IMR-90 (cell line): ENCODE results near the gene CLMP. TPM values are rescaled to one million over a fixed set of nuclear protein-coding genes. Genes with fewer than 3 reads are reported as not detected.
"Not testable (repeated sequence)": the region's sequence is repeated elsewhere in the genome, so short reads cannot be mapped to it uniquely, and the experiment has no call there.

ENCODE experiments used
- ATAC-seq: fragments of 200-7000 bp; cut with Tn5 transposase; 2 replicates; pipeline ENCODE4 v1.9.1; 2020; ENCODE audit warnings: low read depth, mild to moderate bottlenecking, moderate library complexity
- BruUV-seq: library from RNA; stranded (reverse); fragments of 400-500 nt; replicated peaks from 2 replicates; lab custom pipeline; 2021; lab: Mats Ljungman, UMichigan
- CTCF ChIA-PET: fragments of 300-600 bp; formaldehyde crosslinking; extraction: SDS; loops from one replicate; lab custom pipeline; 2021; ENCODE audit warnings: antibody characterized with exemption; lab: Yijun Ruan, JAX
- POLR2A ChIA-PET: fragments of 300-600 bp; sonication (Branson Sonifier 250); formaldehyde crosslinking; loops from one replicate; lab custom pipeline; 2022; ENCODE audit warnings: antibody characterized with exemption; ENCODE audit not compliant: unreplicated experiment; lab: Charles Lee
- DNase-seq: peaks from one replicate; pipeline ENCODE4 v3.0.0; 2013
- H2AFZ ChIP-seq: replicated peaks from 2 replicates; pipeline ENCODE3; 2013; ENCODE audit warnings: low read length, mild to moderate bottlenecking; ENCODE audit not compliant: poor library complexity
- H2AK5ac ChIP-seq: 2 replicates; pipeline ENCODE4 v1.6.1; 2013; ENCODE audit warnings: low read depth, low read length, inconsistent platforms
- H2AK9ac ChIP-seq: replicated peaks from 2 replicates; pipeline ENCODE3; 2013; ENCODE audit warnings: mild to moderate bottlenecking, low read depth, low read length, moderate library complexity; ENCODE audit not compliant: poor library complexity
- H2BK120ac ChIP-seq: 2 replicates; pipeline ENCODE4 v1.6.1; 2013; ENCODE audit warnings: low read depth, low read length, inconsistent platforms
- H2BK15ac ChIP-seq: 3 replicates; pipeline ENCODE4 v1.6.1; 2013; ENCODE audit warnings: low read depth, low read length, inconsistent platforms
- H2BK20ac ChIP-seq: 2 replicates; pipeline ENCODE4 v1.6.1; 2013; ENCODE audit warnings: low read depth, mild to moderate bottlenecking, inconsistent platforms, low read length, moderate library complexity
- H2BK5ac ChIP-seq: 2 replicates; pipeline ENCODE4 v1.6.1; 2013; ENCODE audit warnings: mild to moderate bottlenecking, low read depth, low read length, inconsistent platforms; ENCODE audit not compliant: poor library complexity, severe bottlenecking
- H3K14ac ChIP-seq: replicated peaks from 2 replicates; pipeline ENCODE4 v1.6.1; 2013; ENCODE audit warnings: low read depth, low read length, inconsistent platforms
- H3K18ac ChIP-seq: 2 replicates; pipeline ENCODE4 v1.6.1; 2013; ENCODE audit warnings: low read depth, low read length, control low read depth
- H3K23ac ChIP-seq: 2 replicates; pipeline ENCODE4 v1.6.1; 2013; ENCODE audit warnings: low read depth, low read length, inconsistent platforms
- H3K27ac ChIP-seq: 2 replicates; pipeline ENCODE4 v1.5.1; 2013; ENCODE audit warnings: mild to moderate bottlenecking, control low read depth, low read length; ENCODE audit not compliant: insufficient read depth
- H3K27me3 ChIP-seq: 2 replicates; pipeline ENCODE4 v1.6.1; 2013; ENCODE audit warnings: low read length; ENCODE audit not compliant: control insufficient read depth, insufficient read depth
- H3K36me3 ChIP-seq: 2 replicates; pipeline ENCODE4 v1.6.1; 2013; ENCODE audit warnings: low read length, mixed read lengths; ENCODE audit not compliant: control insufficient read depth, insufficient read depth
- H3K4ac ChIP-seq: 2 replicates; pipeline ENCODE4 v1.6.1; 2013; ENCODE audit warnings: low read depth, low read length, inconsistent platforms
- H3K4me1 ChIP-seq: 2 replicates; pipeline ENCODE4 v1.6.1; 2013; ENCODE audit warnings: low read length, mixed read lengths; ENCODE audit not compliant: control insufficient read depth, insufficient read depth
- H3K4me2 ChIP-seq: 2 replicates; pipeline ENCODE4 v1.6.1; 2013; ENCODE audit warnings: low read depth, mild to moderate bottlenecking, control low read depth, low read length, moderate library complexity
- H3K4me3 ChIP-seq: 2 replicates; pipeline ENCODE4 v1.5.1; 2013; ENCODE audit warnings: low read depth, mild to moderate bottlenecking, control low read depth, low read length, moderate library complexity; ENCODE audit not compliant: insufficient read depth
- H3K56ac ChIP-seq: 2 replicates; pipeline ENCODE4 v1.6.1; 2013; ENCODE audit warnings: low read length, inconsistent platforms; ENCODE audit not compliant: insufficient read depth; ENCODE audit errors: extremely low read depth
- H3K79me1 ChIP-seq, 2 experiments: 2 replicates each; pipeline ENCODE4 v1.6.1; 2013; ENCODE audit warnings: low read length in 2 of 2, inconsistent platforms in 1 of 2, low read depth in 1 of 2
- H3K9ac ChIP-seq: 2 replicates; pipeline ENCODE4 v1.6.1; 2013; ENCODE audit warnings: low read depth, low read length, control low read depth
- H3K9me1 ChIP-seq: 2 replicates; pipeline ENCODE4 v1.6.1; 2013; ENCODE audit warnings: low read length, inconsistent platforms; ENCODE audit not compliant: insufficient read depth
- H3K9me3 ChIP-seq: 2 replicates; pipeline ENCODE4 v1.6.1; 2013; ENCODE audit warnings: low read length; ENCODE audit not compliant: control insufficient read depth, insufficient read depth
- H4K20me1 ChIP-seq: 2 replicates; pipeline ENCODE4 v1.6.1; 2013; ENCODE audit warnings: low read length, inconsistent platforms; ENCODE audit not compliant: insufficient read depth
- H4K5ac ChIP-seq: 2 replicates; pipeline ENCODE4 v1.6.1; 2013; ENCODE audit warnings: mild to moderate bottlenecking, low read depth, low read length, control low read depth
- H4K8ac ChIP-seq, 2 experiments: 2 replicates each; pipeline ENCODE4 v1.6.1; 2013; ENCODE audit warnings: low read depth in 2 of 2, low read length in 2 of 2, control low read depth in 1 of 2, inconsistent platforms in 1 of 2
- H4K91ac ChIP-seq: 2 replicates; pipeline ENCODE4 v1.6.1; 2013; ENCODE audit warnings: low read depth, low read length, inconsistent platforms; ENCODE audit not compliant: insufficient read depth
- WGBS, 2 experiments: methylation state at CpG; one replicate each; pipeline versions ENCODE4 v1.1.5 to v1.1.7; 2013; ENCODE audit warnings: missing lambda C conversion rate in 2 of 2; ENCODE audit not compliant: insufficient read length in 1 of 2; ENCODE audit errors: extremely low coverage in 2 of 2; 5-methylcytosine and 5-hydroxymethylcytosine counted together
- dilution Hi-C: fragments of 300-500 bp; cut with HindIII; formaldehyde crosslinking; loops from one replicate; pipeline ENCODE4 v1.14.3; 2018; ENCODE audit warnings: low sequenced_read_pairs; ENCODE audit not compliant: unreplicated experiment
- in situ Hi-C: fragments of 300-500 bp; cut with MboI; formaldehyde crosslinking; loops from 3 replicates; pipeline ENCODE4 v1.14.3; 2019; ENCODE audit warnings: low sequenced_read_pairs, inconsistent platforms, mixed read lengths
- intact Hi-C: fragments of 100-400 bp; cut with micrococcal nuclease; formaldehyde crosslinking; loops from 2 replicates; pipeline ENCODE4 v1.10.0; 2022
- polyA plus RNA-seq, 3 experiments: library from polyadenylated mRNA; depleted of rRNA; stranded (reverse); fragments of >200 nt; gene quantifications; 2 replicates each; pipeline ENCODE4 v1.2.3, GENCODE V29; 2012; ENCODE audit warnings: low replicate concordance in 1 of 3
- total RNA-seq: library from RNA; depleted of rRNA; stranded (reverse); fragments of >200 nt; gene quantifications from 2 replicates; pipeline ENCODE4 v1.2.3, GENCODE V29; 2012

The CLMP gene
- total and polyA plus RNA-seq, 2 of the 4 experiments (the other 2 are of a cell fraction): 54.7 to 95.7 TPM

GRCh38 chr11:123088896-123089295, 106.2 kb downstream of the CLMP start:
- H2BK5ac ChIP-seq, H4K5ac ChIP-seq, H3K27ac ChIP-seq, H3K18ac ChIP-seq, in situ Hi-C loops, H2BK120ac ChIP-seq, H3K9me1 ChIP-seq, ATAC-seq, H2AFZ ChIP-seq, H3K4me1 ChIP-seq, DNase-seq, H2BK15ac ChIP-seq, BruUV-seq, H3K14ac ChIP-seq, H2AK5ac ChIP-seq, H3K9me3 ChIP-seq, H3K27me3 ChIP-seq, H3K4me3 ChIP-seq, H3K23ac ChIP-seq, intact Hi-C loops, H3K4me2 ChIP-seq, H4K20me1 ChIP-seq, H4K8ac ChIP-seq, H3K4ac ChIP-seq, POLR2A ChIA-PET, CTCF ChIA-PET, H3K9ac ChIP-seq, H2AK9ac ChIP-seq, H3K56ac ChIP-seq, H4K91ac ChIP-seq, dilution Hi-C loops, H2BK20ac ChIP-seq: not testable (repeated sequence)
- Histone ChIP-seq H3K36me3 (peaks cover 41% of the 10 kb centered on the region), H3K79me1 (peaks cover 21 to 37% of the 10 kb centered on the region in 2 experiments)
- WGBS, 2 experiments: no CpG with 5 or more reads among the region's 10 CpGs

GRCh38 chr11:123087657-123088056, 107.4 kb downstream of the CLMP start:
- H3K27ac ChIP-seq, BruUV-seq, H3K9ac ChIP-seq, H2BK5ac ChIP-seq, H2BK120ac ChIP-seq, H3K56ac ChIP-seq, dilution Hi-C loops, POLR2A ChIA-PET, H3K9me1 ChIP-seq, CTCF ChIA-PET, H4K5ac ChIP-seq, H3K23ac ChIP-seq, H2BK20ac ChIP-seq, H2AK9ac ChIP-seq, H3K4me1 ChIP-seq, in situ Hi-C loops, H3K4me2 ChIP-seq, H2AFZ ChIP-seq, H2BK15ac ChIP-seq, DNase-seq, intact Hi-C loops, H3K9me3 ChIP-seq, H3K14ac ChIP-seq, H4K91ac ChIP-seq, H3K27me3 ChIP-seq, H4K8ac ChIP-seq, H3K4ac ChIP-seq, H3K4me3 ChIP-seq, H2AK5ac ChIP-seq, ATAC-seq, H3K18ac ChIP-seq: not testable (repeated sequence)
- WGBS, 2 experiments: 100% methylated on average over 1 of the region's 5 CpGs; no CpG with 5 or more reads in 1 of the 2 experiments
- peaks cover 42% of the 10 kb centered on the region for H3K36me3 ChIP-seq
- peaks cover 12% of the 10 kb centered on the region for H4K20me1 ChIP-seq
- H3K79me1 ChIP-seq: peaks cover 21 to 46% of the 10 kb centered on the region in 2 experiments
